Measurements from ENCODE around the gene COL6A2.

DNA sequence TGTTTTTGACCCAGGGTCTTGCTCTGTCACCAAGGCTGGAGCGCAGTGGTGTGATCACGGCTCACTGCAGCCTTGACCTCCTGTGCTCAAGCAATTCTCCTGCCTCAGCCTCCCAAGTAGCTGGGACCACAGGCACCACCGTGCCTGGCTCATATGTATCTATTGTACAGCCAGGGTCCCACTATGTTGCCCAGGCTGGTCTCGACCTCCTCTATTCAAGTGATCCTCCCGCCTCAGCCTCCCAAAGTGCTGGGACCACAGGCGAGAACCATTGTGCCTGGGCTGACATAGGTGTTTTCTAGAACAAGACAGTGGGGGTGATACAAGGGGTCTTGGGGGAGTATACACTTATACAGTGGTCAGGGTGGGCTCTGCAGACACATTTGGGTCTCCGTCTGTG, 40.0 kb downstream of the COL6A2 start:
- TF ChIP-seq ZNF124 (CRISPR knock-in tag; IDR thresholded peaks at IDR 0.05) (no peak), YY1 (IDR thresholded peaks at IDR 0.05; ENCODE audit: insufficient read depth, insufficient replicate concordance, low read depth, low read length) (no peak), U2AF1 (optimal IDR thresholded peaks at IDR 0.05; ENCODE audit: low read depth, low read length) (no peak)
- TF ChIP-seq, protein P1, sequence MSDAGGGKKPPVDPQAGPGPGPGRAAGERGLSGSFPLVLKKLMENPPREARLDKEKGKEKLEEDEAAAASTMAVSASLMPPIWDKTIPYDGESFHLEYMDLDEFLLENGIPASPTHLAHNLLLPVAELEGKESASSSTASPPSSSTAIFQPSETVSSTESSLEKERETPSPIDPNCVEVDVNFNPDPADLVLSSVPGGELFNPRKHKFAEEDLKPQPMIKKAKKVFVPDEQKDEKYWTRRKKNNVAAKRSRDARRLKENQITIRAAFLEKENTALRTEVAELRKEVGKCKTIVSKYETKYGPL (CRISPR knock-in tag; IDR thresholded peaks at IDR 0.05), result no peak
